AG09309 (cell line): Measurements from ENCODE around the gene OTC.

ENCODE experiments used
- DNase-seq: peaks from one replicate; pipeline ENCODE4 v3.0.0-alpha.2; 2010; ENCODE audit warnings: low read depth
- H3K4me3 ChIP-seq: 2 replicates; pipeline ENCODE4 v1.5.1; 2011; ENCODE audit warnings: mild to moderate bottlenecking, low read depth, low read length, moderate library complexity; ENCODE audit not compliant: control insufficient read depth
- CTCF ChIP-seq: IDR thresholded peaks from 2 replicates; pipeline ENCODE4 v1.5.1; 2011; ENCODE audit warnings: mild to moderate bottlenecking, low read depth, low read length, inconsistent platforms; ENCODE audit not compliant: insufficient read depth, control insufficient read depth; ENCODE audit errors: missing control alignments

OTC gene

GRCh38 chrX:38332505-38332904 lies 19.9 kb upstream of the OTC start:
- no peak overlapping the region for H3K4me3 ChIP-seq
- no peak for TF ChIP-seq CTCF
- DNase-seq, result no peak

GRCh38 chrX:38335382-38335781 lies 17.0 kb upstream of the OTC start:
- no peak for DNase-seq
- peak; percentile 11 for TF ChIP-seq CTCF
- H3K4me3 ChIP-seq, result no peak overlapping the region

- no peak for TF ChIP-seq CTCF
- no peak for DNase-seq
- no peak overlapping the region for H3K4me3 ChIP-seq
Observed at GRCh38 chrX:38336538-38337240, 15.7 kb upstream of the OTC start.

DNA sequence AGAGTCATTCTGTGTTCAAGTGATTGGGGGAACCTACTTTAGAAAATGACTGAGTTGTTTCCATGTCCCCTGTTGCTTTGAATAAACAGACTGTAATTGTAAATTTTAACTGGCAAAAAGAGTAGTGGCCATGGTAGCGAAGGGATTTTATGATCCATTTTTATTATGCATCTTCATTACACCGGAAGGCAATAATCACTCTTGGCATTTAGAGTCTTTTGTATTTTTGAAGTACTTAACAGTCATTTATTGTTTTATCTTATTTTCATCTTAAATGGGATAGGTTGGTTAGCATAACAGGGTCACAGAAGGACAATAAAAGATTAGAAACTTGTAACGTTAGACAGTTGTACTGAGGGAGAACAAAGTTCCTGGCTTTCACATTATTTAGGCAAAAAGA lies 11.0 kb upstream of the OTC start:
- no peak overlapping the region for H3K4me3 ChIP-seq
- no peak for TF ChIP-seq CTCF
- DNase-seq, result no peak

DNA sequence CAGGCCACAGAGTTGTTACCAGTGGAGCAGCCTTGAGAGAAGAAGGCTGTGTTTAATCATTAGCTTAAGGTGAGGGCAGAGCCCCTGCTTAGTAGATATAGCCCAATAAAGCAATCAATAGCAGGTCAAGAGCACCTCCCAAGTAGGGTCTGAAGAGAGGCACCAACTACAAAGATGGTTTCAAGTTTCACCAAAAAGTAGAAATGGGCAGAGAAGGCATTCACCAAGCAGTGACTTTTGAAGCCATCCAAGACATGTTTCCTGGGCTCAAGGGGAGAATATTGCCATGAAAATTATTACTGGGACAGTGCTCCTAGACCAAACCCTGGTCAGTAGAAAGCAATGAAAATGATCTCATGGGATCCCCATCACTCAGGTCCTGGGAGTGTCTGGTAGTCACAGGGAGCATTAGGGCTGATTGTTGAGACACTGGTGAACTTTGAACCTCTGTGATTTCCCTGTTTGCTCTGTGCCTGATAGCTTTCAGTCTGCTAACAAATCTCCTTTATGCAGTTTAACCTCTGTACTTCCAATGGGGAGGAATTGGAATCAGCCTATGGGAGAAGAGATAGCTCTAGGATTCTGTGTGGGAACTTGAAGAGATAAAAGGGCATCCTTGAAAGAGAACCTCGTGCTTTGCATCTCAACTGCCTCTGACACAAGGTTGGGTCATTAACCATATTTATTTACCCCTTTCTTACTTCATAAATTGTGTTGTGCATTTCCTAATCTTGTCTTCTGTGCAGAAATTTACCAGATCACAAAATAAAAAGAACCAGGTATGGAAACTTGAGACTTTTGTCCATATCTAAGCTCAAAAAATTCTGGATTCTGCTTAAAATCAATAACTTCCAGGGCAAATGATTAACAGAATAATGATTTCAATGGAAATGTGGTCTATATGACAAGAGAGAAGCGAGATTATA lies 9.3 kb upstream of the OTC start:
- TF ChIP-seq CTCF, result no peak
- H3K4me3 ChIP-seq, result no peak overlapping the region
- no peak for DNase-seq

DNA sequence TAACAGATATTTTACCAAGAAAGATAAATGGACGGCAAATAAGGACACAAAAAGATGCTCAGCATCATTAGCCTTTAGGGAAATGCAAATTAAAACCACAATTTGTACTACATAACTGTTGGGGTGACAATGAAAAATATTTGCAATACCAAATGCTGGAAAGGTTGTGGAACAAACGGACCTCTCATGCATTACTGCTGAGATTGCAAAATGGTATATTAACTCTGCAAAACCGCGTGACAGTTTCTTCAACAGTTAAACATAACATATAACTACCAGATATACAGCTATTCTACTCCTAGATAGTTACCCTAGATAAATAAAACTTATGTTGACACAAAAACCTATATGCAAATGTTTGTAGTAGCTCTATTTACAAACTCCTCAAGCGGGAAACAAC lies 6.3 kb upstream of the OTC start:
- DNase-seq, result no peak

More for the DNA sequence above, 6.3 kb upstream of the OTC start:
- no peak for TF ChIP-seq CTCF
- no peak overlapping the region for H3K4me3 ChIP-seq
